IMR-90 (cell line): Measurements from ENCODE around the gene WASF3.

ENCODE experiments used
- CHD1 ChIP-seq: IDR thresholded peaks from 2 replicates; pipeline ENCODE4 v1.6.1; 2012; ENCODE audit warnings: low read depth, low read length, improper control_type of control experiment
- MAZ ChIP-seq: IDR thresholded peaks from 2 replicates; pipeline ENCODE4 v1.6.1; 2012; ENCODE audit warnings: low read depth, mild to moderate bottlenecking, low read length, improper control_type of control experiment, moderate library complexity, borderline replicate concordance
- NFE2L2 ChIP-seq: fragments of 150-350 bp; IDR thresholded peaks from 2 replicates; pipeline ENCODE4 v1.6.1; 2016; ENCODE audit warnings: low read depth, mild to moderate bottlenecking, low read length
- POLR2A ChIP-seq: IDR thresholded peaks from 2 replicates; pipeline ENCODE4 v1.6.1; 2012; ENCODE audit warnings: mild to moderate bottlenecking, low read depth, low read length
- RCOR1 ChIP-seq: IDR thresholded peaks from 2 replicates; pipeline ENCODE4 v1.6.1; 2012; ENCODE audit warnings: mild to moderate bottlenecking, low read length, improper control_type of control experiment; ENCODE audit not compliant: insufficient replicate concordance
- SMC3 ChIP-seq: fragments of 150-350 bp; IDR thresholded peaks from 2 replicates; pipeline ENCODE4 v1.6.1; 2016; ENCODE audit warnings: low read depth, mild to moderate bottlenecking, antibody characterized with exemption, low read length, moderate library complexity
- TF ChIP-seq, protein P1 (sequence below): conservative IDR thresholded peaks from 2 replicates; pipeline ENCODE4 v1.5.1; 2012; ENCODE audit warnings: mild to moderate bottlenecking, low read depth, low read length, improper control_type of control experiment
- TF ChIP-seq, protein P2 (sequence below): fragments of 150-350 bp; IDR thresholded peaks from 2 replicates; pipeline ENCODE4 v1.6.1; 2017; ENCODE audit warnings: mild to moderate bottlenecking, antibody characterized with exemption, low read length, low read depth

DNA sequence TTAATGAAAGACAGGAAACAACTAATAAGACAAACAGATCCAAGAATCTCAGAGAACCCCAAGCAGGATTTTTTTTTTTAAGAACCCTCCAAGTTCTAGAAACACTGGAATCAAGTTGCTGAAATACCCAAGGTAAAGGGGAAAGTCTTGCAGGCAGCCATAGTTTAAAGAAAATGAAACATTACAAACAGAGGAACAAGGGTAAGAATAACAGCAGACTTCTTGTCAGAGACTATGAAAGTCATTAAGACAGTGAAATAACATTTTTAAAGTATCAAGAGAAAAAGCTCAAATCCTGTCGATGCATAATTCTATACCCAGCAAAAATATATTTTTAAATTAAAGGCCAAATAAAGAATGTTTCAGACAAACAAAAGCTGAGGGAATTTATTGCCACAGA lies 67.1 kb downstream of the WASF3 start:
- TF ChIP-seq POLR2A (no peak), CHD1 (no peak), RCOR1 (no peak), MAZ (no peak), NFE2L2 (no peak), SMC3 (no peak)
- TF ChIP-seq, protein P1, sequence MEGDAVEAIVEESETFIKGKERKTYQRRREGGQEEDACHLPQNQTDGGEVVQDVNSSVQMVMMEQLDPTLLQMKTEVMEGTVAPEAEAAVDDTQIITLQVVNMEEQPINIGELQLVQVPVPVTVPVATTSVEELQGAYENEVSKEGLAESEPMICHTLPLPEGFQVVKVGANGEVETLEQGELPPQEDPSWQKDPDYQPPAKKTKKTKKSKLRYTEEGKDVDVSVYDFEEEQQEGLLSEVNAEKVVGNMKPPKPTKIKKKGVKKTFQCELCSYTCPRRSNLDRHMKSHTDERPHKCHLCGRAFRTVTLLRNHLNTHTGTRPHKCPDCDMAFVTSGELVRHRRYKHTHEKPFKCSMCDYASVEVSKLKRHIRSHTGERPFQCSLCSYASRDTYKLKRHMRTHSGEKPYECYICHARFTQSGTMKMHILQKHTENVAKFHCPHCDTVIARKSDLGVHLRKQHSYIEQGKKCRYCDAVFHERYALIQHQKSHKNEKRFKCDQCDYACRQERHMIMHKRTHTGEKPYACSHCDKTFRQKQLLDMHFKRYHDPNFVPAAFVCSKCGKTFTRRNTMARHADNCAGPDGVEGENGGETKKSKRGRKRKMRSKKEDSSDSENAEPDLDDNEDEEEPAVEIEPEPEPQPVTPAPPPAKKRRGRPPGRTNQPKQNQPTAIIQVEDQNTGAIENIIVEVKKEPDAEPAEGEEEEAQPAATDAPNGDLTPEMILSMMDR, result no peak
- TF ChIP-seq, protein P2, sequence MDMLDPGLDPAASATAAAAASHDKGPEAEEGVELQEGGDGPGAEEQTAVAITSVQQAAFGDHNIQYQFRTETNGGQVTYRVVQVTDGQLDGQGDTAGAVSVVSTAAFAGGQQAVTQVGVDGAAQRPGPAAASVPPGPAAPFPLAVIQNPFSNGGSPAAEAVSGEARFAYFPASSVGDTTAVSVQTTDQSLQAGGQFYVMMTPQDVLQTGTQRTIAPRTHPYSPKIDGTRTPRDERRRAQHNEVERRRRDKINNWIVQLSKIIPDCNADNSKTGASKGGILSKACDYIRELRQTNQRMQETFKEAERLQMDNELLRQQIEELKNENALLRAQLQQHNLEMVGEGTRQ, result no peak
